ENCODE measurements around the gene PPP3CA.

DNA sequence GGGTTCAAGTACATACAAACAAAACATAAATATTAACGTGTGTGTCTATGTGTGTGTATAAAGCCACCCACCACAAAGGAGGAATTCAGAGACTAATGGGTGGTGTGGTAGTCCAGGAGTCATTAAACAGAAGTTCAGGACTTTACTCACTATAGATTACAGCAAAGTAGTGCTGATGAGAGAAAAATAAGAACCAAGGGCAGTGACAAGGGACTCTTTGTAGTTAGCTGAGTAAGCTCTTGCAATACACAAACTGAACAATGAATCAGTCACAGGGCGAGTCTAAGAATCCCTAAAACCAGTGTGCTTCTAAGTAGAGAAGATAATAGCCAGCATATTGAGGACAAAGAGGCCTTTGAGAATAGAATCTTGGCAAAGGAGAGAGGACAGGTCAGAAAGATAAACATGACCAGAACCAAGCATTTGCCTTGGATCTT is 232.4 kb downstream of the PPP3CA start:
- TF ChIP-seq ATF7 (IDR thresholded peaks at IDR 0.05) (no peak), ATF7 (CRISPR knock-in tag; IDR thresholded peaks at IDR 0.05) (no peak), ZNF121 (CRISPR knock-in tag; IDR thresholded peaks at IDR 0.05) (no peak), ZNF672 (CRISPR knock-in tag; IDR thresholded peaks at IDR 0.05) (no peak), MAFK (conservative IDR thresholded peaks at IDR 0.05 in 1 of 2, IDR thresholded peaks at IDR 0.05 in 1 of 2; ENCODE audit: low read length in 2 of 2) (peak; percentile 70 to 83)
